ENCODE measurements around the gene U2AF1L4.
"Not testable (repeated sequence)": the region's sequence is repeated elsewhere in the genome, so short reads cannot be mapped to it uniquely, and the experiment has no call there.

The U2AF1L4 gene

GRCh38 chr19:35773020-35773806 is 28.0 kb upstream of the U2AF1L4 start:
- no peak for DNase-seq
- Histone ChIP-seq H3K9me3 (ENCODE audit: control extremely low read depth in 1 of 5, control insufficient read depth in 4 of 5, insufficient read depth in 2 of 5, low read depth in 1 of 5, low read length in 4 of 5) (no peaks in the 10 kb centered on the region), H3K4me3 (ENCODE audit: control insufficient read depth in 1 of 7, extremely low read depth in 1 of 7, insufficient read depth in 4 of 7, low read depth in 2 of 7, low read length in 6 of 7) (no peak overlapping the region), H3K27me3 (replicated peaks in 2 of 5; ENCODE audit: control insufficient read depth in 4 of 5, insufficient read depth in 5 of 5, low read length in 4 of 5) (no peaks in the 10 kb centered on the region), H3K4me1 (ENCODE audit: control extremely low read depth in 1 of 4, control insufficient read depth in 4 of 4, insufficient read depth in 4 of 4, low read length in 3 of 4) (peaks cover 0 to 18% (median 12%) of the 10 kb centered on the region in 4 experiments), H3K27ac (ENCODE audit: insufficient read depth in 1 of 2, low read depth in 1 of 2, low read length in 2 of 2, poor library complexity in 1 of 2, severe bottlenecking in 2 of 2) (no peak overlapping the region), H3K36me3 (ENCODE audit: control insufficient read depth in 4 of 4, insufficient read depth in 4 of 4, low read length in 3 of 4) (peaks cover 1 to 11% (median 5%) of the 10 kb centered on the region in 4 experiments)
- ChIA-PET CTCF (interaction anchor here (1.4 kb wide), 1 partner anchor 47 kb away, joined by 5 read pairs; no protein-coding TSS in a partner anchor), POLR2A (no interaction called here)
- WGBS (ENCODE audit: insufficient coverage) = 92% methylated on average over 8 of the region's 9 CpGs

- H3K4me3 ChIP-seq (ENCODE audit: control insufficient read depth in 1 of 7, extremely low read depth in 1 of 7, insufficient read depth in 4 of 7, low read depth in 2 of 7, low read length in 6 of 7); H3K36me3 ChIP-seq (ENCODE audit: control insufficient read depth in 4 of 4, insufficient read depth in 4 of 4, low read length in 3 of 4); DNase-seq; POLR2A ChIA-PET; H3K27me3 ChIP-seq (replicated peaks in 2 of 5; ENCODE audit: control insufficient read depth in 4 of 5, insufficient read depth in 5 of 5, low read length in 4 of 5); H3K27ac ChIP-seq (ENCODE audit: insufficient read depth in 1 of 2, low read depth in 1 of 2, low read length in 2 of 2, poor library complexity in 1 of 2, severe bottlenecking in 2 of 2); H3K9me3 ChIP-seq (ENCODE audit: control extremely low read depth in 1 of 5, control insufficient read depth in 4 of 5, insufficient read depth in 2 of 5, low read depth in 1 of 5, low read length in 4 of 5): not testable (repeated sequence)
- CTCF ChIA-PET = interaction anchor here (1.4 kb wide), 1 partner anchor 47 kb away, joined by 5 read pairs; no protein-coding TSS in a partner anchor
- 96% methylated on average over 4 of the region's 5 CpGs for WGBS (ENCODE audit: insufficient coverage)
- peaks cover 0 to 19% (median 13%) of the 10 kb centered on the region in 4 experiments for H3K4me1 ChIP-seq (ENCODE audit: control extremely low read depth in 1 of 4, control insufficient read depth in 4 of 4, insufficient read depth in 4 of 4, low read length in 3 of 4)
Observed at GRCh38 chr19:35772362-35772761, 27.1 kb upstream of the U2AF1L4 start.

- Histone ChIP-seq H3K27me3 (replicated peaks in 2 of 5; ENCODE audit: control insufficient read depth in 4 of 5, insufficient read depth in 5 of 5, low read length in 4 of 5) (no peaks in the 10 kb centered on the region), H3K4me3 (ENCODE audit: control insufficient read depth in 1 of 7, extremely low read depth in 1 of 7, insufficient read depth in 4 of 7, low read depth in 2 of 7, low read length in 6 of 7) (no peak overlapping the region), H3K9me3 (ENCODE audit: control extremely low read depth in 1 of 5, control insufficient read depth in 4 of 5, insufficient read depth in 2 of 5, low read depth in 1 of 5, low read length in 4 of 5) (no peaks in the 10 kb centered on the region), H3K4me1 (ENCODE audit: control extremely low read depth in 1 of 4, control insufficient read depth in 4 of 4, insufficient read depth in 4 of 4, low read length in 3 of 4) (peaks cover 0 to 5% (median under 1%) of the 10 kb centered on the region in 4 experiments), H3K36me3 (ENCODE audit: control insufficient read depth in 4 of 4, insufficient read depth in 4 of 4, low read length in 3 of 4) (peaks cover 0 to 29% (median 18%) of the 10 kb centered on the region in 4 experiments), H3K27ac (ENCODE audit: insufficient read depth in 1 of 2, low read depth in 1 of 2, low read length in 2 of 2, poor library complexity in 1 of 2, severe bottlenecking in 2 of 2) (no peak overlapping the region)
- DNase-seq = no peak
- ChIA-PET POLR2A (no interaction called here), CTCF (no interaction called here)
- WGBS (ENCODE audit: insufficient coverage) = 95% methylated on average over 13 of the region's 15 CpGs
Observed at GRCh38 chr19:35768082-35768421, 22.8 kb upstream of the U2AF1L4 start.

GRCh38 chr19:35767288-35768081 is 22.3 kb upstream of the U2AF1L4 start:
- Histone ChIP-seq H3K36me3 (ENCODE audit: control insufficient read depth in 4 of 4, insufficient read depth in 4 of 4, low read length in 3 of 4) (peaks cover 0 to 29% (median 18%) of the 10 kb centered on the region in 4 experiments), H3K4me1 (ENCODE audit: control extremely low read depth in 1 of 4, control insufficient read depth in 4 of 4, insufficient read depth in 4 of 4, low read length in 3 of 4) (peaks cover 0 to 5% (median under 1%) of the 10 kb centered on the region in 4 experiments), H3K4me3 (ENCODE audit: control insufficient read depth in 1 of 7, extremely low read depth in 1 of 7, insufficient read depth in 4 of 7, low read depth in 2 of 7, low read length in 6 of 7) (no peak overlapping the region), H3K9me3 (ENCODE audit: control extremely low read depth in 1 of 5, control insufficient read depth in 4 of 5, insufficient read depth in 2 of 5, low read depth in 1 of 5, low read length in 4 of 5) (no peaks in the 10 kb centered on the region), H3K27me3 (replicated peaks in 2 of 5; ENCODE audit: control insufficient read depth in 4 of 5, insufficient read depth in 5 of 5, low read length in 4 of 5) (no peaks in the 10 kb centered on the region), H3K27ac (ENCODE audit: insufficient read depth in 1 of 2, low read depth in 1 of 2, low read length in 2 of 2, poor library complexity in 1 of 2, severe bottlenecking in 2 of 2) (no peak overlapping the region)
- 90% methylated on average over 32 of the region's 34 CpGs for WGBS (ENCODE audit: insufficient coverage)
- ChIA-PET CTCF (interaction anchor here (1.5 kb wide), 1 partner anchor 53 kb away, joined by 3 read pairs; no protein-coding TSS in a partner anchor), POLR2A (no interaction called here)
- DNase-seq = no peak

GRCh38 chr19:35766571-35767104 is 21.4 kb upstream of the U2AF1L4 start:
- 100% methylated on average over 7 of the region's 11 CpGs for WGBS (ENCODE audit: insufficient coverage)
- H3K9me3 ChIP-seq (ENCODE audit: control extremely low read depth in 1 of 5, control insufficient read depth in 4 of 5, insufficient read depth in 2 of 5, low read depth in 1 of 5, low read length in 4 of 5) = no peaks in the 10 kb centered on the region
- no peaks in the 10 kb centered on the region for H3K27me3 ChIP-seq (replicated peaks in 2 of 5; ENCODE audit: control insufficient read depth in 4 of 5, insufficient read depth in 5 of 5, low read length in 4 of 5)
- peaks cover 0 to 5% (median under 1%) of the 10 kb centered on the region in 4 experiments for H3K4me1 ChIP-seq (ENCODE audit: control extremely low read depth in 1 of 4, control insufficient read depth in 4 of 4, insufficient read depth in 4 of 4, low read length in 3 of 4)
- ChIA-PET CTCF (interaction anchor here (1.5 kb wide), 1 partner anchor 54 kb away, joined by 3 read pairs; no protein-coding TSS in a partner anchor), POLR2A (no interaction called here)
- peaks cover 0 to 36% (median 24%) of the 10 kb centered on the region in 4 experiments for H3K36me3 ChIP-seq (ENCODE audit: control insufficient read depth in 4 of 4, insufficient read depth in 4 of 4, low read length in 3 of 4)
- H3K4me3 ChIP-seq (ENCODE audit: control insufficient read depth in 1 of 7, extremely low read depth in 1 of 7, insufficient read depth in 4 of 7, low read depth in 2 of 7, low read length in 6 of 7) = no peak overlapping the region
- DNase-seq = no peak
- no peak overlapping the region for H3K27ac ChIP-seq (ENCODE audit: insufficient read depth in 1 of 2, low read depth in 1 of 2, low read length in 2 of 2, poor library complexity in 1 of 2, severe bottlenecking in 2 of 2)

GRCh38 chr19:35764432-35765315 is 19.5 kb upstream of the U2AF1L4 start:
- no peak overlapping the region for H3K4me3 ChIP-seq (ENCODE audit: control insufficient read depth in 1 of 7, extremely low read depth in 1 of 7, insufficient read depth in 4 of 7, low read depth in 2 of 7, low read length in 6 of 7)
- ChIA-PET POLR2A (no interaction called here), CTCF (no interaction called here)
- H3K9me3 ChIP-seq (ENCODE audit: control extremely low read depth in 1 of 5, control insufficient read depth in 4 of 5, insufficient read depth in 2 of 5, low read depth in 1 of 5, low read length in 4 of 5) = peaks cover 0 to 1% (median 0%) of the 10 kb centered on the region in 5 experiments
- no peaks in the 10 kb centered on the region for H3K27me3 ChIP-seq (replicated peaks in 2 of 5; ENCODE audit: control insufficient read depth in 4 of 5, insufficient read depth in 5 of 5, low read length in 4 of 5)
- H3K4me1 ChIP-seq (ENCODE audit: control extremely low read depth in 1 of 4, control insufficient read depth in 4 of 4, insufficient read depth in 4 of 4, low read length in 3 of 4) = peaks cover 0 to 5% (median under 1%) of the 10 kb centered on the region in 4 experiments
- H3K27ac ChIP-seq (ENCODE audit: insufficient read depth in 1 of 2, low read depth in 1 of 2, low read length in 2 of 2, poor library complexity in 1 of 2, severe bottlenecking in 2 of 2) = no peak overlapping the region
- DNase-seq = no peak
- H3K36me3 ChIP-seq (ENCODE audit: control insufficient read depth in 4 of 4, insufficient read depth in 4 of 4, low read length in 3 of 4) = peaks cover 0 to 43% (median 27%) of the 10 kb centered on the region in 4 experiments
- 99% methylated on average over 13 of the region's 17 CpGs for WGBS (ENCODE audit: insufficient coverage)

Measured in common myeloid progenitor, CD34-positive (primary cell).